SK-N-SH (cell line): ENCODE results near the gene GLE1. TPM values are rescaled to one million over a fixed set of nuclear protein-coding genes. Genes with fewer than 3 reads are reported as not detected.

Experiments
- CTCF ChIA-PET: fragments of 300-600, 350-600 bp; formaldehyde crosslinking; extraction: SDS; loops from one replicate; lab custom pipeline; 2021; lab: Yijun Ruan, JAX
- POLR2A ChIA-PET: fragments of 350-600 bp; sonication (Branson Sonifier 250); formaldehyde crosslinking; extraction: SDS; loops from one replicate; lab custom pipeline; 2020; ENCODE audit warnings: antibody characterized with exemption, inconsistent platforms; lab: Yijun Ruan, JAX
- DNase-seq: peaks from one replicate; pipeline ENCODE4 v3.0.0; 2012
- H2AFZ ChIP-seq: fragments of 200-600 bp; sonication (generic); 2 replicates; pipeline ENCODE4 v1.8.1; 2016; ENCODE audit warnings: antibody characterized with exemption, mild to moderate bottlenecking, low read depth
- H3F3A ChIP-seq: fragments of 200-600 bp; sonication (generic); replicated peaks from 2 replicates; pipeline ENCODE3; 2016; ENCODE audit warnings: antibody characterized with exemption, mild to moderate bottlenecking; ENCODE audit not compliant: insufficient read depth
- H3K27ac ChIP-seq, 2 experiments: fragments of 200-500 bp in 1 of 2; fragments of 200-600 bp in 1 of 2; sonication (Bioruptor generic) in 1 of 2; sonication (generic), shearing (Covaris generic) in 1 of 2; 2 replicates each; pipeline versions ENCODE4 v1.5.1 to v1.6.1; 2014 to 2016; ENCODE audit warnings: low read depth in 2 of 2, inconsistent platforms in 1 of 2, low read length in 1 of 2, mild to moderate bottlenecking in 1 of 2, mixed read lengths in 1 of 2
- H3K27me3 ChIP-seq: fragments of 200-600 bp; sonication (generic), shearing (Covaris generic); 2 replicates; pipeline ENCODE4 v1.6.1; 2016; ENCODE audit warnings: mixed run types; ENCODE audit not compliant: insufficient read depth
- H3K36me3 ChIP-seq, 2 experiments: fragments of 200-500 bp in 1 of 2; fragments of 200-600 bp in 1 of 2; sonication (Bioruptor generic) in 1 of 2; sonication (generic) in 1 of 2; replicated peaks in 1 of 2; 2 replicates each; pipeline versions ENCODE3 to v1.5.1; 2014 to 2016; ENCODE audit warnings: low read length in 1 of 2, mild to moderate bottlenecking in 1 of 2; ENCODE audit not compliant: insufficient read depth in 2 of 2, control insufficient read depth in 1 of 2
- H3K4me1 ChIP-seq, 2 experiments: fragments of 200-500 bp in 1 of 2; fragments of 200-600 bp in 1 of 2; sonication (Bioruptor generic) in 1 of 2; sonication (generic), shearing (Covaris generic) in 1 of 2; 2 replicates each; pipeline versions ENCODE4 v1.5.1 to v1.6.1; 2014 to 2016; ENCODE audit warnings: low read depth in 1 of 2, low read length in 1 of 2, mixed run types in 1 of 2; ENCODE audit not compliant: insufficient read depth in 2 of 2, control insufficient read depth in 1 of 2
- H3K4me2 ChIP-seq: fragments of 200-600 bp; sonication (generic), shearing (Covaris generic); 2 replicates; pipeline ENCODE4 v1.6.1; 2017; ENCODE audit warnings: mixed run types
- H3K4me3 ChIP-seq, 2 experiments: fragments of 200-500 bp in 1 of 2; fragments of 200-600 bp in 1 of 2; sonication (Bioruptor generic) in 1 of 2; sonication (generic), shearing (Covaris generic) in 1 of 2; 2 replicates each; pipeline versions ENCODE4 v1.5.1 to v1.8.1; 2014 to 2016; ENCODE audit warnings: low read depth in 2 of 2, inconsistent platforms in 1 of 2, low read length in 1 of 2, mild to moderate bottlenecking in 1 of 2, mixed read lengths in 1 of 2, moderate library complexity in 1 of 2
- H3K79me2 ChIP-seq: fragments of 200-600 bp; sonication (generic); 2 replicates; pipeline ENCODE4 v1.8.1; 2017; ENCODE audit warnings: mild to moderate bottlenecking; ENCODE audit not compliant: insufficient read depth
- H3K9ac ChIP-seq: fragments of 200-600 bp; sonication (generic); 2 replicates; pipeline ENCODE4 v1.6.1; 2017; ENCODE audit warnings: mixed run types
- H3K9me2 ChIP-seq: fragments of 200-600 bp; sonication (generic); 2 replicates; pipeline ENCODE4 v1.6.1; 2017; ENCODE audit warnings: mixed run types
- H3K9me3 ChIP-seq: fragments of 200-600 bp; sonication (generic); 2 replicates; pipeline ENCODE4 v1.6.1; 2017; ENCODE audit warnings: mixed run types, mild to moderate bottlenecking, moderate library complexity
- H4K20me1 ChIP-seq: fragments of 200-600 bp; sonication (generic); 2 replicates; pipeline ENCODE4 v1.6.1; 2017; ENCODE audit warnings: mild to moderate bottlenecking, mixed run types; ENCODE audit not compliant: insufficient read depth
- EP300 ChIP-seq, 2 experiments: IDR thresholded peaks; 2 replicates each; pipeline versions ENCODE4 v1.4.0 to v1.6.1; 2012; ENCODE audit warnings: borderline replicate concordance in 1 of 2, low read depth in 1 of 2, low read length in 1 of 2
- FOXM1 ChIP-seq: IDR thresholded peaks from 2 replicates; pipeline ENCODE4 v1.4.0; 2012; ENCODE audit warnings: low read depth, mild to moderate bottlenecking
- GABPA ChIP-seq: IDR thresholded peaks from 2 replicates; pipeline ENCODE4 v1.4.0; 2012; ENCODE audit warnings: low read depth, mild to moderate bottlenecking
- MEF2A ChIP-seq: IDR thresholded peaks from 2 replicates; pipeline ENCODE4 v1.4.0; 2012; ENCODE audit warnings: low read depth, borderline replicate concordance
- NFIC ChIP-seq: IDR thresholded peaks from 2 replicates; pipeline ENCODE4 v1.4.0; 2012; ENCODE audit warnings: borderline replicate concordance
- RAD21 ChIP-seq: IDR thresholded peaks from 2 replicates; pipeline ENCODE4 v1.6.1; 2012; ENCODE audit warnings: mild to moderate bottlenecking, low read length
- RCOR1 ChIP-seq: fragments of 150-350 bp; IDR thresholded peaks from 2 replicates; pipeline ENCODE4 v1.6.1; 2017; ENCODE audit warnings: antibody characterized with exemption, low read length
- RFX5 ChIP-seq: IDR thresholded peaks from 2 replicates; pipeline ENCODE4 v1.6.1; 2012; ENCODE audit warnings: mild to moderate bottlenecking, improper control_type of control experiment, low read length
- RXRA ChIP-seq: IDR thresholded peaks from 2 replicates; pipeline ENCODE4 v1.4.0; 2012; ENCODE audit warnings: low read depth, mild to moderate bottlenecking, borderline replicate concordance
- SIN3A ChIP-seq: IDR thresholded peaks from 2 replicates; pipeline ENCODE4 v1.6.1; 2012; ENCODE audit warnings: low read depth, mild to moderate bottlenecking, low read length, moderate library complexity, borderline replicate concordance
- USF1 ChIP-seq: IDR thresholded peaks from 2 replicates; pipeline ENCODE4 v1.4.0; 2012; ENCODE audit warnings: low read depth, borderline replicate concordance
- YY1 ChIP-seq: IDR thresholded peaks from 2 replicates; pipeline ENCODE4 v1.4.0; 2012; ENCODE audit warnings: low read depth, mild to moderate bottlenecking
- WGBS: methylation state at CpG from one replicate; pipeline ENCODE4 v1.1.6; 2017; ENCODE audit warnings: low lambda C conversion rate; 5-methylcytosine and 5-hydroxymethylcytosine counted together
- polyA plus RNA-seq, 3 experiments: library from polyadenylated mRNA; depleted of rRNA; stranded (reverse); fragments of >200 nt; gene quantifications; 2 replicates each; pipeline ENCODE4 v1.2.3, GENCODE V29; 2012
- TF ChIP-seq, protein P1 (sequence below): fragments of 150-350 bp; IDR thresholded peaks from 2 replicates; pipeline ENCODE4 v1.6.1; 2016; ENCODE audit warnings: mild to moderate bottlenecking, low read depth, low read length
- TF ChIP-seq, protein P2 (sequence below): IDR thresholded peaks from 2 replicates; pipeline ENCODE4; 2012

The GLE1 gene
- polyA plus RNA-seq, 1 of the 3 experiments (the other 2 are of a cell fraction), result 13.8 TPM

GRCh38 chr9:128523199-128523925 lies 18.8 kb downstream of the GLE1 start:
- H2AFZ ChIP-seq, result peak overlapping the region; percentile 1; the same call in 1 of the 2 replicates
- peak overlapping the region; percentile 9; the same call in 1 of the 2 replicates for H3K4me2 ChIP-seq
- POLR2A ChIA-PET, result interaction anchor here (0.6 to 1.5 kb wide), 4 partner anchors 15 to 1389 kb away, joined by 3 to 4 read pairs (median 3); no protein-coding TSS in a partner anchor
- peaks cover 8 to 9% of the 10 kb centered on the region in 2 experiments; a peak in 3 of 4 replicates for H3K4me1 ChIP-seq
- H3K79me2 ChIP-seq, result no peaks in the 10 kb centered on the region
- H3K9me2 ChIP-seq, result no peaks in the 10 kb centered on the region
- H3K9ac ChIP-seq, result no peak overlapping the region
- H3K4me3 ChIP-seq, result no peak overlapping the region
- H3K9me3 ChIP-seq, result no peaks in the 10 kb centered on the region
- H4K20me1 ChIP-seq, result no peaks in the 10 kb centered on the region
- H3K36me3 ChIP-seq, result peaks cover 20 to 26% of the 10 kb centered on the region in 2 experiments
- TF ChIP-seq YY1 (no peak), RAD21 (peak; percentile 9; the same call in 1 of the 2 replicates), RCOR1 (no peak), NFIC (peak; percentile 23; the same call in 1 of the 2 replicates), RFX5 (no peak), FOXM1 (no peak), GABPA (no peak)
- TF ChIP-seq, all 33 proteins: peak for 2
- no peaks in the 10 kb centered on the region for H3F3A ChIP-seq
- peak overlapping the region; percentile 51 to 87 for H3K27ac ChIP-seq
- WGBS, result 43% methylated on average over 12 of the region's 13 CpGs
- CTCF ChIA-PET, result interaction anchor here (0.9 to 1.5 kb wide), 2 partner anchors 28 to 85 kb away, joined by 3 to 4 read pairs; no protein-coding TSS in a partner anchor
- DNase-seq, result peak; percentile 87
- no peaks in the 10 kb centered on the region for H3K27me3 ChIP-seq

DNA sequence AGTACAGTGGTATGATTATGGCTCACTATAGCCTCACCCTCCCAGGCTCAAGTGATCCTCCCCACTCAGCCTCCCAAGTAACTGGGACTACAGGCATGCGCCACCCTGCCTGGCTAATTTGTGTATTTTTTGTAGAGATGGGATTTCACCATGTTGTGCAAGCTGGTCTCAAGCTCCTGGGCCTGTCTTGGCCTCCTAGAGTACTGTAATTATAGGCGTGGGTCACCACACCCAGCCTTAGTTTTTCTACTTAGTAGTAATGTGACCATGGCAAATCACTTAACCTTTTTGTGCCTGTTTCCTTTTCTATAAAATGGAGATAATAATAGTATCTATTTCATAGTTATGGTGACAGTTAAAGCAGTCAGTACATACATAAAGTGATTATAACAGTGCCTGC lies 22.2 kb downstream of the GLE1 start:
- Histone ChIP-seq H3K27me3 (no peaks in the 10 kb centered on the region), H3K4me2 (no peak overlapping the region), H3K9ac (no peak overlapping the region), H3K27ac (no peak overlapping the region), H3K4me3 (no peak overlapping the region), H3K79me2 (no peaks in the 10 kb centered on the region), H3K36me3 (peaks cover 29 to 35% of the 10 kb centered on the region in 2 experiments), H2AFZ (no peak overlapping the region), H4K20me1 (no peaks in the 10 kb centered on the region), H3K9me3 (no peaks in the 10 kb centered on the region), H3K9me2 (no peaks in the 10 kb centered on the region), H3K4me1 (peaks cover 8 to 9% of the 10 kb centered on the region in 2 experiments; a peak in 3 of 4 replicates), H3F3A (no peaks in the 10 kb centered on the region)
- 98% methylated on average over 2 of the region's 2 CpGs for WGBS
- TF ChIP-seq YY1, result no peak
- TF ChIP-seq SIN3A, result no peak
- DNase-seq, result no peak
- CTCF ChIA-PET, result interaction anchor here (1.0 kb wide), 1 partner anchor 175 kb away, joined by 4 read pairs; the partner anchor contains the start of gene PKN3
- POLR2A ChIA-PET, result no interaction called here

- Histone ChIP-seq H3F3A (no peaks in the 10 kb centered on the region), H4K20me1 (no peaks in the 10 kb centered on the region), H3K27ac (no peak overlapping the region), H3K4me3 (no peak overlapping the region), H3K79me2 (no peaks in the 10 kb centered on the region), H3K9ac (no peak overlapping the region), H3K27me3 (no peaks in the 10 kb centered on the region), H2AFZ (no peak overlapping the region), H3K4me1 (peaks cover under 1 to 1% of the 10 kb centered on the region in 2 experiments; a peak in 2 of 4 replicates), H3K9me3 (no peaks in the 10 kb centered on the region), H3K36me3 (peaks cover 33 to 44% of the 10 kb centered on the region in 2 experiments), H3K4me2 (no peak overlapping the region), H3K9me2 (no peaks in the 10 kb centered on the region)
- POLR2A ChIA-PET, result no interaction called here
- 87% methylated on average over 15 of the region's 15 CpGs for WGBS
- CTCF ChIA-PET, result no interaction called here
- DNase-seq, result no peak
- no peak for TF ChIP-seq RXRA
- TF ChIP-seq, protein P1, sequence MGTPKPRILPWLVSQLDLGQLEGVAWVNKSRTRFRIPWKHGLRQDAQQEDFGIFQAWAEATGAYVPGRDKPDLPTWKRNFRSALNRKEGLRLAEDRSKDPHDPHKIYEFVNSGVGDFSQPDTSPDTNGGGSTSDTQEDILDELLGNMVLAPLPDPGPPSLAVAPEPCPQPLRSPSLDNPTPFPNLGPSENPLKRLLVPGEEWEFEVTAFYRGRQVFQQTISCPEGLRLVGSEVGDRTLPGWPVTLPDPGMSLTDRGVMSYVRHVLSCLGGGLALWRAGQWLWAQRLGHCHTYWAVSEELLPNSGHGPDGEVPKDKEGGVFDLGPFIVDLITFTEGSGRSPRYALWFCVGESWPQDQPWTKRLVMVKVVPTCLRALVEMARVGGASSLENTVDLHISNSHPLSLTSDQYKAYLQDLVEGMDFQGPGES, result no peak
- no peak for TF ChIP-seq FOXM1
- no peak for TF ChIP-seq USF1
- TF ChIP-seq, protein P2, sequence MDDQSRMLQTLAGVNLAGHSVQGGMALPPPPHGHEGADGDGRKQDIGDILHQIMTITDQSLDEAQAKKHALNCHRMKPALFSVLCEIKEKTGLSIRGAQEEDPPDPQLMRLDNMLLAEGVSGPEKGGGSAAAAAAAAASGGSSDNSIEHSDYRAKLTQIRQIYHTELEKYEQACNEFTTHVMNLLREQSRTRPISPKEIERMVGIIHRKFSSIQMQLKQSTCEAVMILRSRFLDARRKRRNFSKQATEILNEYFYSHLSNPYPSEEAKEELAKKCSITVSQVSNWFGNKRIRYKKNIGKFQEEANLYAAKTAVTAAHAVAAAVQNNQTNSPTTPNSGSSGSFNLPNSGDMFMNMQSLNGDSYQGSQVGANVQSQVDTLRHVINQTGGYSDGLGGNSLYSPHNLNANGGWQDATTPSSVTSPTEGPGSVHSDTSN, result no peak
- TF ChIP-seq RFX5, result no peak
- no peak for TF ChIP-seq MEF2A
- TF ChIP-seq EP300 (IDR thresholded peaks at IDR 0.05; ENCODE audit: borderline replicate concordance in 1 of 2, low read depth in 1 of 2, low read length in 1 of 2), result no peak
- no peak for TF ChIP-seq GABPA
- no peak for TF ChIP-seq SIN3A
Measured at GRCh38 chr9:128528445-128529160, 24.1 kb downstream of the GLE1 start.
